ENCODE measurements around the gene EML4. TPM values are rescaled to one million over a fixed set of nuclear protein-coding genes. Genes with fewer than 3 reads are reported as not detected.

The EML4 gene
- total and polyA plus RNA-seq, 2 of the 13 experiments (the other 11 are each of a cell fraction or from before 2014, with no cell fraction given): 243 to 476 TPM

DNA sequence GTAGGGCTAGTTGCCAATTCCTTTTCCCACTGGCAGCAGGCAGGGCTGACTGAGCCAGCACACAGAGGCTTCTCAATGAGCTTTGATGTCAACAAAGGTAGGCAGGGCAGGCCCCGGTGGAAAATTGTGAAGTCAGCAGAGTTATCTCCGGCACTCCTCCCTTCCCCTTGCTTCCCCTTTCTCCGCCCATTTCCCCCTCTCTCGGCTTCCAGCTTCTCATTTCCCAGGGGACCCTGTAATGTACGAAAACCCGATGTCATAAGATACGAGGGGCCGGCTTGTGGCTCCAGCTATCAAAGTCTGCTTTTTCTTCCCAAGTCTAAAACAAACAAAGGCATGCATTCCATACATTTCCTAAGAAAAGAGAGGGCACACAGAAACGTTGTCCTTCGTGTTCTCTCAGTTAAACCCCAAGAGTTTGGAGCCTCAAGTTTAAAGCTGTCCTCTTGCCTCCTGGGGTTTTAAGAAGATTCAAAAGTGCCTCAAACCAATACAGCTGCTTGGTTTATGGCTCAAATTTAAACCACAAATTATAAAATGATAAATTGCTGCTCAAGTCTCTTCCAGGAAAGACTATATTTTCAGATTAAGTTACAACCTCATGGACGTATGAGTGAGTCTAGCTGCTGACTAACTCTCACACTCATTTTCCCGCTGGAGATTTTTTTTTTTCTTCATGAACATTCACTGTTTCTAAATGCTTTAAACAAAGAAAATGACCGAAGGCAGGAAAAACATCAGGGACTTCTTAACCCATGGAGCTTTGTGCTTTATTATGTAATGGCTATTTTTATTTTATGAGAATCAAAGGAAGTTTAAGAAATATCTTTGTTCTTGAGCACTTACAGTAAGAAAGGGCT is 27.2 kb upstream of the EML4 start (continued):
- TF ChIP-seq ZFYVE20 (CRISPR knock-in tag; IDR thresholded peaks at IDR 0.05; ENCODE audit: borderline replicate concordance, low read depth) (no peak), ZMAT3 (CRISPR knock-in tag; conservative IDR thresholded peaks at IDR 0.05) (0 out of 2 replicates have a peak, but pooled peaks have one; percentile 13), HMG20B (CRISPR knock-in tag; conservative IDR thresholded peaks at IDR 0.05) (0 out of 2 replicates have a peak, but pooled peaks have one; percentile 12), MAFK (conservative IDR thresholded peaks at IDR 0.05 in 1 of 2, IDR thresholded peaks at IDR 0.05 in 1 of 2; ENCODE audit: low read length in 2 of 2) (peak; percentile 95 to 98), TP53 (CRISPR knock-in tag; conservative IDR thresholded peaks at IDR 0.05) (no peak), NCOA5 (CRISPR knock-in tag; IDR thresholded peaks at IDR 0.05) (no peak), ZNF790 (CRISPR knock-in tag; IDR thresholded peaks at IDR 0.05; ENCODE audit: borderline replicate concordance) (no peak), CENPT (CRISPR knock-in tag; IDR thresholded peaks at IDR 0.05; ENCODE audit: low read depth) (no peak), ZNF841 (CRISPR knock-in tag; IDR thresholded peaks at IDR 0.05; ENCODE audit: borderline replicate concordance) (no peak)
- TF ChIP-seq, protein P1, sequence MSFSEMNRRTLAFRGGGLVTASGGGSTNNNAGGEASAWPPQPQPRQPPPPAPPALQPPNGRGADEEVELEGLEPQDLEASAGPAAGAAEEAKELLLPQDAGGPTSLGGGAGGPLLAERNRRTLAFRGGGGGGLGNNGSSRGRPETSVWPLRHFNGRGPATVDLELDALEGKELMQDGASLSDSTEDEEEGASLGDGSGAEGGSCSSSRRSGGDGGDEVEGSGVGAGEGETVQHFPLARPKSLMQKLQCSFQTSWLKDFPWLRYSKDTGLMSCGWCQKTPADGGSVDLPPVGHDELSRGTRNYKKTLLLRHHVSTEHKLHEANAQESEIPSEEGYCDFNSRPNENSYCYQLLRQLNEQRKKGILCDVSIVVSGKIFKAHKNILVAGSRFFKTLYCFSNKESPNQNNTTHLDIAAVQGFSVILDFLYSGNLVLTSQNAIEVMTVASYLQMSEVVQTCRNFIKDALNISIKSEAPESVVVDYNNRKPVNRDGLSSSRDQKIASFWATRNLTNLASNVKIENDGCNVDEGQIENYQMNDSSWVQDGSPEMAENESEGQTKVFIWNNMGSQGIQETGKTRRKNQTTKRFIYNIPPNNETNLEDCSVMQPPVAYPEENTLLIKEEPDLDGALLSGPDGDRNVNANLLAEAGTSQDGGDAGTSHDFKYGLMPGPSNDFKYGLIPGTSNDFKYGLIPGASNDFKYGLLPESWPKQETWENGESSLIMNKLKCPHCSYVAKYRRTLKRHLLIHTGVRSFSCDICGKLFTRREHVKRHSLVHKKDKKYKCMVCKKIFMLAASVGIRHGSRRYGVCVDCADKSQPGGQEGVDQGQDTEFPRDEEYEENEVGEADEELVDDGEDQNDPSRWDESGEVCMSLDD (CRISPR knock-in tag; IDR thresholded peaks at IDR 0.05; ENCODE audit: borderline replicate concordance): peak; percentile 99
- TF ChIP-seq, protein P2, sequence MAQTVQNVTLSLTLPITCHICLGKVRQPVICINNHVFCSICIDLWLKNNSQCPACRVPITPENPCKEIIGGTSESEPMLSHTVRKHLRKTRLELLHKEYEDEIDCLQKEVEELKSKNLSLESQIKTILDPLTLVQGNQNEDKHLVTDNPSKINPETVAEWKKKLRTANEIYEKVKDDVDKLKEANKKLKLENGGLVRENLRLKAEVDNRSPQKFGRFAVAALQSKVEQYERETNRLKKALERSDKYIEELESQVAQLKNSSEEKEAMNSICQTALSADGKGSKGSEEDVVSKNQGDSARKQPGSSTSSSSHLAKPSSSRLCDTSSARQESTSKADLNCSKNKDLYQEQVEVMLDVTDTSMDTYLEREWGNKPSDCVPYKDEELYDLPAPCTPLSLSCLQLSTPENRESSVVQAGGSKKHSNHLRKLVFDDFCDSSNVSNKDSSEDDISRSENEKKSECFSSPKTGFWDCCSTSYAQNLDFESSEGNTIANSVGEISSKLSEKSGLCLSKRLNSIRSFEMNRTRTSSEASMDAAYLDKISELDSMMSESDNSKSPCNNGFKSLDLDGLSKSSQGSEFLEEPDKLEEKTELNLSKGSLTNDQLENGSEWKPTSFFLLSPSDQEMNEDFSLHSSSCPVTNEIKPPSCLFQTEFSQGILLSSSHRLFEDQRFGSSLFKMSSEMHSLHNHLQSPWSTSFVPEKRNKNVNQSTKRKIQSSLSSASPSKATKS (CRISPR knock-in tag; IDR thresholded peaks at IDR 0.05): no peak
- TF ChIP-seq, protein P3, sequence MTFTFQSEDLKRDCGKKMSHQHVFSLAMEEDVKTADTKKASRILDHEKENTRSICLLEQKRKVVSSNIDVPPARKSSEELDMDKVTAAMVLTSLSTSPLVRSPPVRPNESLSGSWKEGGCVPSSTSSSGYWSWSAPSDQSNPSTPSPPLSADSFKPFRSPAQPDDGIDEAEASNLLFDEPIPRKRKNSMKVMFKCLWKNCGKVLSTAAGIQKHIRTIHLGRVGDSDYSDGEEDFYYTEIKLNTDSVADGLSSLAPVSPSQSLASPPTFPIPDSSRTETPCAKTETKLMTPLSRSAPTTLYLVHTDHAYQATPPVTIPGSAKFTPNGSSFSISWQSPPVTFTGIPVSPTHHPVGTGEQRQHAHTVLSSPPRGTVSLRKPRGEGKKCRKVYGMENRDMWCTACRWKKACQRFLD (CRISPR knock-in tag; IDR thresholded peaks at IDR 0.05; ENCODE audit: borderline replicate concordance): no peak
- TF ChIP-seq, protein P4, sequence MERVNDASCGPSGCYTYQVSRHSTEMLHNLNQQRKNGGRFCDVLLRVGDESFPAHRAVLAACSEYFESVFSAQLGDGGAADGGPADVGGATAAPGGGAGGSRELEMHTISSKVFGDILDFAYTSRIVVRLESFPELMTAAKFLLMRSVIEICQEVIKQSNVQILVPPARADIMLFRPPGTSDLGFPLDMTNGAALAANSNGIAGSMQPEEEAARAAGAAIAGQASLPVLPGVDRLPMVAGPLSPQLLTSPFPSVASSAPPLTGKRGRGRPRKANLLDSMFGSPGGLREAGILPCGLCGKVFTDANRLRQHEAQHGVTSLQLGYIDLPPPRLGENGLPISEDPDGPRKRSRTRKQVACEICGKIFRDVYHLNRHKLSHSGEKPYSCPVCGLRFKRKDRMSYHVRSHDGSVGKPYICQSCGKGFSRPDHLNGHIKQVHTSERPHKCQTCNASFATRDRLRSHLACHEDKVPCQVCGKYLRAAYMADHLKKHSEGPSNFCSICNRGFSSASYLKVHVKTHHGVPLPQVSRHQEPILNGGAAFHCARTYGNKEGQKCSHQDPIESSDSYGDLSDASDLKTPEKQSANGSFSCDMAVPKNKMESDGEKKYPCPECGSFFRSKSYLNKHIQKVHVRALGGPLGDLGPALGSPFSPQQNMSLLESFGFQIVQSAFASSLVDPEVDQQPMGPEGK (CRISPR knock-in tag; IDR thresholded peaks at IDR 0.05): peak; percentile 81
- TF ChIP-seq, protein P5, sequence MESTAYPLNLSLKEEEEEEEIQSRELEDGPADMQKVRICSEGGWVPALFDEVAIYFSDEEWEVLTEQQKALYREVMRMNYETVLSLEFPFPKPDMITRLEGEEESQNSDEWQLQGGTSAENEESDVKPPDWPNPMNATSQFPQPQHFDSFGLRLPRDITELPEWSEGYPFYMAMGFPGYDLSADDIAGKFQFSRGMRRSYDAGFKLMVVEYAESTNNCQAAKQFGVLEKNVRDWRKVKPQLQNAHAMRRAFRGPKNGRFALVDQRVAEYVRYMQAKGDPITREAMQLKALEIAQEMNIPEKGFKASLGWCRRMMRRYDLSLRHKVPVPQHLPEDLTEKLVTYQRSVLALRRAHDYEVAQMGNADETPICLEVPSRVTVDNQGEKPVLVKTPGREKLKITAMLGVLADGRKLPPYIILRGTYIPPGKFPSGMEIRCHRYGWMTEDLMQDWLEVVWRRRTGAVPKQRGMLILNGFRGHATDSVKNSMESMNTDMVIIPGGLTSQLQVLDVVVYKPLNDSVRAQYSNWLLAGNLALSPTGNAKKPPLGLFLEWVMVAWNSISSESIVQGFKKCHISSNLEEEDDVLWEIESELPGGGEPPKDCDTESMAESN (CRISPR knock-in tag; conservative IDR thresholded peaks at IDR 0.05): no peak; the same call in 1 of the 2 replicates
- TF ChIP-seq, protein P6, sequence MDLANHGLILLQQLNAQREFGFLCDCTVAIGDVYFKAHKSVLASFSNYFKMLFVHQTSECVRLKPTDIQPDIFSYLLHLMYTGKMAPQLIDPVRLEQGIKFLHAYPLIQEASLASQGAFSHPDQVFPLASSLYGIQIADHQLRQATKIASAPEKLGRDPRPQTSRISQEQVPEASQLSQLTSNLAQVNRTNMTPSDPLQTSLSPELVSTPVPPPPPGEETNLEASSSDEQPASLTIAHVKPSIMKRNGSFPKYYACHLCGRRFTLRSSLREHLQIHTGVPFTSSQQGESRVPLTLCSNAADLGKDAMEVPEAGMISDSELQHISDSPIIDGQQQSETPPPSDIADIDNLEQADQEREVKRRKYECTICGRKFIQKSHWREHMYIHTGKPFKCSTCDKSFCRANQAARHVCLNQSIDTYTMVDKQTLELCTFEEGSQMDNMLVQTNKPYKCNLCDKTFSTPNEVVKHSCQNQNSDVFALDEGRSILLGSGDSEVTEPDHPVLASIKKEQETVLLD (CRISPR knock-in tag; IDR thresholded peaks at IDR 0.05; ENCODE audit: low read depth): no peak

Measured in HepG2 (cell line).